H1 (cell line): Measurements from ENCODE around the gene ZNF513. TPM values are rescaled to one million over a fixed set of nuclear protein-coding genes. Genes with fewer than 3 reads are reported as not detected.

Experiments
- KDM1A ChIP-seq: fragments of 200-600, 300-600 bp; sonication (generic); IDR thresholded peaks from 2 replicates; pipeline ENCODE4 v1.7.1; 2016; ENCODE audit warnings: mild to moderate bottlenecking, low read length, borderline replicate concordance
- SIX5 ChIP-seq: IDR thresholded peaks from 2 replicates; pipeline ENCODE4 v1.6.1; 2011; ENCODE audit warnings: mild to moderate bottlenecking, low read depth, low read length
- polyA plus RNA-seq, 7 experiments: library from polyadenylated mRNA; depleted of rRNA in 3 of 7; stranded (reverse) in 5 of 7; unstranded in 2 of 7; fragments of >200 nt in 5 of 7; fragments of 200-250 nt in 2 of 7; gene quantifications; 1 replicate in 5 of 7; 2 replicates in 1 of 7; 4 replicates in 1 of 7; pipeline versions ENCODE4 v1.2.1 to v1.2.3, GENCODE V29; 2011 to 2013; ENCODE audit warnings: missing spikeins in 2 of 7, mixed read lengths in 2 of 7
- total RNA-seq: library from RNA; stranded (reverse); fragmentation: NEBNext Ultra II Directional; extraction: Animal tissue kit (Norgen Biotek cat#: 25700); gene quantifications from 2 replicates; pipeline ENCODE4 v1.2.1, GENCODE V29; 2021
- TF ChIP-seq, protein P1 (sequence below), 3 experiments: IDR thresholded peaks; 1 replicate in 2 of 3; 2 replicates in 1 of 3; pipeline versions ENCODE4 v1.5.1 to v1.6.1; 2011; ENCODE audit warnings: low read length in 3 of 3, mild to moderate bottlenecking in 3 of 3, inconsistent platforms in 2 of 3, low read depth in 1 of 3, moderate library complexity in 1 of 3; ENCODE audit not compliant: insufficient read depth in 1 of 3; ENCODE audit errors: control extremely low read depth in 1 of 3

ZNF513 gene
- total and polyA plus RNA-seq, 2 of the 8 experiments (the other 6 are each of a cell fraction or from before 2014, with no cell fraction given) = 17.3 to 29.5 TPM

DNA sequence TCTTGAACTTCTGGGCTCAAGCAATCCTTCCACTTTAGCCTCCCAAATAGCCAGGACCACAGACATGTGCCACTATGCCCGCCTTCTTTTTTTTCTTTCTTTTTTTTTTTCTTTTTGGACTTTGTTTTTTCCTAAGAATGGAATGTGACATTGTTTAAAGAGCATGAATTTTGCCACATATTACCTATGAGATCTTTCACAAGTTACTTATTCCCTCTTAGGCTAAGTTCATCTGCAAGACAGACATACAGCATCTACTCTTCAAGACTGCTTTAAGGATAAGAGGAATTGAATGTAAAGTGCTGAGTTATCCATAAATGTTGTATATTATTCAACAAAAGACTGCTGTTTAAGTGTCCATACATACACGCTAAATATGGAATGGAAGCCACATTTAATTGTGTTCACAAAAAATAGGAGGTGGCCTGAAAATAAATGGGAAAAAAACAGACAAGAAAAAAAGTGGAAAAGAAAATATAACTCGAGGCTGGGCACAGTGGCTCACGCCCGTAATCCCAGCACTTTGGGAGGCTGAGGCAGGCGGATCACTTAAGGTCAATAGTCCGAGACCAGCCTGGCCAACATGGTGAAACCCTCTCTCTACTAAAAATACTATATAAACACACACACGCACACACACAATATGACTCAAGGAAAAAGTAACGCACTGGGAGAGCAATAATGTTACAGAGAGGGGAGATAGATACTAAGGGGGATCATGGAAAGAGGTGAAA is 32.1 kb upstream of the ZNF513 start (continued):
- TF ChIP-seq, protein P1, sequence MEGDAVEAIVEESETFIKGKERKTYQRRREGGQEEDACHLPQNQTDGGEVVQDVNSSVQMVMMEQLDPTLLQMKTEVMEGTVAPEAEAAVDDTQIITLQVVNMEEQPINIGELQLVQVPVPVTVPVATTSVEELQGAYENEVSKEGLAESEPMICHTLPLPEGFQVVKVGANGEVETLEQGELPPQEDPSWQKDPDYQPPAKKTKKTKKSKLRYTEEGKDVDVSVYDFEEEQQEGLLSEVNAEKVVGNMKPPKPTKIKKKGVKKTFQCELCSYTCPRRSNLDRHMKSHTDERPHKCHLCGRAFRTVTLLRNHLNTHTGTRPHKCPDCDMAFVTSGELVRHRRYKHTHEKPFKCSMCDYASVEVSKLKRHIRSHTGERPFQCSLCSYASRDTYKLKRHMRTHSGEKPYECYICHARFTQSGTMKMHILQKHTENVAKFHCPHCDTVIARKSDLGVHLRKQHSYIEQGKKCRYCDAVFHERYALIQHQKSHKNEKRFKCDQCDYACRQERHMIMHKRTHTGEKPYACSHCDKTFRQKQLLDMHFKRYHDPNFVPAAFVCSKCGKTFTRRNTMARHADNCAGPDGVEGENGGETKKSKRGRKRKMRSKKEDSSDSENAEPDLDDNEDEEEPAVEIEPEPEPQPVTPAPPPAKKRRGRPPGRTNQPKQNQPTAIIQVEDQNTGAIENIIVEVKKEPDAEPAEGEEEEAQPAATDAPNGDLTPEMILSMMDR (IDR thresholded peaks at IDR 0.05; ENCODE audit: control extremely low read depth in 1 of 3, insufficient read depth in 1 of 3, low read depth in 1 of 3, low read length in 3 of 3) = no peak
- no peak for TF ChIP-seq KDM1A
- no peak for TF ChIP-seq SIX5
